HG02623 (cell line): Measurements from ENCODE around the gene TBCEL.
A peak's percentile ranks its signal among the peaks of the same experiment; 100 is the strongest.
"Not testable (repeated sequence)": the region's sequence is repeated elsewhere in the genome, so short reads cannot be mapped to it uniquely, and the experiment has no call there.

Experiments
- ATAC-seq: cut with Tn5 transposase; IDR thresholded peaks from one replicate; pipeline ENCODE4 v1.9.1; 2021; ENCODE audit warnings: moderate library complexity; ENCODE audit not compliant: unreplicated experiment

Gene TBCEL, protein sequence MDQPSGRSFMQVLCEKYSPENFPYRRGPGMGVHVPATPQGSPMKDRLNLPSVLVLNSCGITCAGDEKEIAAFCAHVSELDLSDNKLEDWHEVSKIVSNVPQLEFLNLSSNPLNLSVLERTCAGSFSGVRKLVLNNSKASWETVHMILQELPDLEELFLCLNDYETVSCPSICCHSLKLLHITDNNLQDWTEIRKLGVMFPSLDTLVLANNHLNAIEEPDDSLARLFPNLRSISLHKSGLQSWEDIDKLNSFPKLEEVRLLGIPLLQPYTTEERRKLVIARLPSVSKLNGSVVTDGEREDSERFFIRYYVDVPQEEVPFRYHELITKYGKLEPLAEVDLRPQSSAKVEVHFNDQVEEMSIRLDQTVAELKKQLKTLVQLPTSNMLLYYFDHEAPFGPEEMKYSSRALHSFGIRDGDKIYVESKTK

DNA sequence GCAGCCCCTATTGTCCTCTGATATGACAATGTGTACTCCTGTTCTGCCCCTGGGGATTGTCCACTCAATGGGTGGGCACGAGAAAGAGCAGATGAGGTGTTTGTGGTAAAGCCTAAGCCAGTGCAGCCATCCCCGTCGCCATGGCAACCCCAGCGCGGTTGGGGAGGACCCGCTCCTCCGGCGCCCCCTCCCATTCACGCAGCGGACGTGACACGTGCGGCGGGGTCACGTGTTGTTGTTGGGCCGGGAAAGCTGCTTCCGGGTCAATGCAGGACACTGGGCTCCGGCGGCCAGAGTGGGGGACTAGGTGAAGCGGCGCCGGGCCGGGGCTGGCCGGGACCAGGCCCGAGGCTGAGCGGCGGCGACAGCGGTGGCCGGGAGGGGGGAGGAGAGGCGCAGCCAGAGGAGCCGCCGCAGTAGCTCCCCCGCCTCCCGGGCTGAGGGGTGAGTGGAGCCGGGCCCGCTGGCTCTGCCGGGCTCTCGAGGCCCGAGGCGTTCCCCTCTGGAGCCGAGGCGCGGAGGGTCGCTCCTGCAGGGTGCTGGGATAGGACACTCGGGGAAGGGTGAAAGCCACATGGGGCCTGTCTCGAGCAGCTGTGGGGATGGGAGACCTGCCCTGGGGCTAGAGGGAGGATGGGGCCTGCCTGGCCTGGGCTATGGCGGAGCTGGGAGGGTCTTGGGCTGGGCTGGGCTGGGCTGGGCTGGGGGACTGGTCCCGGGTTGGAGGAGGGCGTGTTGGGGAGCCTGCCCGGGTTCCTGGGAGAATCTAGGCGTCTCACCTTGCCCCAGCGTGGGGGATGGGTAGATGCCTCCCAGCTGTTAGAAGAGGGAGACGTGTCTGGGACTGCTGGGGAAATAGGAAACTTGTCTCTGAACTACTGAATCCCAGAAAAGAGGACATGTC is at the start of gene TBCEL:
Gene TBCEL (plus strand): TSS at position 255 of the 904 bp plus-strand sequence. CDS start 21,589 bp downstream, outside the sequence.
- ATAC-seq = peak; percentile 94

DNA sequence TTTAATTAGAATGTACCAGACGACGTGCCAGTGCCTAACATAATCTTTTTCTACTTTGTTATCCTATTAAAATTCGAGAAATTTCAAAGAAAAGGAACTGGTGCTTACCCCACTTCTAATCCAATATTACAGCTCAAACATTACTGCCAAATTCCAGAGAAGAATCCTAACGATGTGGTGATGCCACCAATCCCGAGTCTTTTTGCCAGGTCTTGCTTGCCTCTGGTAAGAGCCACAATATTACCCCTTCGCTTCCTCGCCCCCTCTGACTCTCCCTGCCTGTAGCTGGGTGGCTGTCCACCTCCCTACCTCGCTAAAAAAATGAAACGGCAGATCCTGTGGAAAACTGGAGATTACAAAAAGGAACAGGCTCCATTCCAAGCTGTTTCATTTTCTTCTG is 49.4 kb upstream of the TBCEL start:
- no peak for ATAC-seq

DNA sequence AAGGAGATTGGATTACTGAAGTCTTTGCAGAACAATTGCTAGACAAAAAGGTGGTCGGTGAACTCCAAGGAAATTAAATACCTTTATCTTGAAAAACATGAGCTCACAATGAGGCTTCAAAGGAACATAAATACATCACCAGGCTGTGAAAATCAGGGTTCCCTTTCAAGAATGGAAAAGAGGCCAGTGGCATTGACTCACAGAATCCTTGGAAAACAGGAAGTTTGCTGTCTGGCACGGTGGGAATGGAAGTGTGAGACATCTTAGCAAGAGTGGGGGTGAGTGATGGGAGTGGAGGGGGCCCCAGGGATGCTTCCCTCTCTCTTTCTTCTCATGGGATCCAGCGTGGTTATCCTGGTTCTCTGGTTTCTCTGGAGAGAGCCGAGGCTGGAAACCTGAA is 48.9 kb upstream of the TBCEL start:
- ATAC-seq = no peak

DNA sequence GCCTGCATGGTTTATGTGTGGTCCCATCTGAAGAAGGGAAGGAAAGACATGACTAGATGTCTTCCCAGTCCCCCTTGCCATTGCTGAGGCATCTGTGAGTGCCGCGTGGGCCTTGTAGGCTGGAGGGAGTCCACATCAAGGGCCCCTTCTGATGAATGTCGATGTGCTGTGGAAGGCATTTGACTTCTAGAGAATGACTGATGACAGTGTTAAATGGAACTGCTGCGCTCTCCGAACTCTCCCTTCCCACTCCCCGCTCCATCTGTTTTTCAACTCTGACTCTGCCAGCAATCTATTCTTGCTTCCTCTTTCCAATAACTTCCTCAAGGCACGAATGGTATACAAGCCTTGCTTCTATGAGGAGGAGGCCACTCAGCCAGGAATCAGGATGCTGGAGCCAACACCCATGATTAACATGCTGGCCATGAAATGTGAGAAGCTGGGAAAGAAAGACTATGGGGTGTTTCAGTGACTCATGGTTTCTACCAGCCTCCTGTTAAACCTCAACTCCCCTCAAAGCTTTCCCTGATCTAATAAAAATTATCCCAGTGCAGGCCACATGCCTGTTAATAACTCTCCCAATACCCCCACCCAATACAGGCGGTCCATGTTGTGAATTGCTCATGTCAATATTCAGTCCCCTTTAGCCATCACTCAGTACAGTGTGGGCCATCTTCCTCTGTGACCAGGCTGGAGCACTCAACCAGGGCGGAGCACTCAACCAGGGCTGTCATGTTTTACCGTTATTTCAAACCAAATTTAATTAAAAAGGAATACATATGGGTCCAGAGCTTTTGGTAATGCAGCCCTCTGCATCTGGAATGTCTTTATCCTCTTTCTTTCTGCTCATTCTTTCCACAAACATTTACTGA is 46.4 kb upstream of the TBCEL start:
- no peak for ATAC-seq

DNA sequence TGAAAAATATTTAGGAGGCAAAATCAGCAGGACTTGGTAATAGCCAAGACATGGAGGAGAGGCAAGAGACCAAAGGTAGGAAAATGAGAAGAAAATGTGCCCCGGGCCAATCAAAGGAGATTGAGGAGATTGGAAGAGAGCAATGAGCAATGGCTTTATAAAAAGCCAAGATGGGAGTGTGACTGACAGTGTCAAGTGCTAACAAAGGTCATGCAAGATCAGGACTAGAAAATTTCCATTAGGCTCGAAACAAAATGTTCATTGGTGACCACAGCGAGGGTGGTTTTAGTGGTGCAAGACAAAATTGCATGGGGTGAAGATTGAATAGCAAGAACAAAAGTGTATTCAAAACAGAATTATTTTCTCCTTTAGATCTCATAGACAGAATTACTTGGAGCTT is 45.2 kb upstream of the TBCEL start:
- no peak for ATAC-seq

DNA sequence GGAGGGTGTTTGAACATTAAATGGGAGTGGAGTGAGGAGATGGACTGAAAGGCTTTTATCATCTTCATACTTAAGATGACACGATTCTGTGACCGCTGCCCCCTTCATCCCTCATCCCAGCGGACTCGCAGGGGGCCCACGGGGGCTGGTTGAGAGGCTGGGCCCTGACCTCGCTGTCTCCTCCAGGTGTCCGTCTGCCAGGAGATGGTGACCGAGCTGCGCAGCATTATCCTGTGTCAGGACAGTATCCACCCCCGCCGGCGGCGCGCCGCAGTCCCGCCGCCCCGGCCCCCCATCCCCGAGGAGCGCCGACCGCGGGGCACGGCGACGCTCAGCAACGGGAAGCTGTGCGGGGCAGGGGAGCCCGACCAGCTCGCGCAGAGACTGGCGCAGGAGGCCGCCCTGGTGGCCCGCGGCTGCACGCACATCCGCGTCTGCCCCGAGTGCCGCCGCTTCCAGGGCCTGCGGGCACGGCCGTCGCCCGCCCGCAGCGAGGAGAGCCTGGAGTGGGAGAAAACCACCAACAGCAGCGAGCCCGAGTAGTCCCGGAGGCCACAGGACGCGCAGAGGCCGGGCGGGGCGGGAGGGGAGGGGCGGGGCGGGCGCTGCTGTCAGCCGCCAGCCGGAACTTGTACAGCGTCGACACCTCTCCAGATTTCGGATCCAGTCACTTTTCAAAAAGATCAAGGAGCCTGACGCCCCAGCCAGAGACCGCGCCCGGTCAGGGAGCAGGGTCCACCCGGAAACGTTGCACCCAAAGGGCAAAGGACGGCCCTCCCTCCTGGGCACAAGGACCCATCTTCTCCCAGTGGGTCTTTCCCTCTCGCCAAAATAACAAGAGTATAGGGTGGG is 38.0 kb upstream of the TBCEL start:
- ATAC-seq = no peak

DNA sequence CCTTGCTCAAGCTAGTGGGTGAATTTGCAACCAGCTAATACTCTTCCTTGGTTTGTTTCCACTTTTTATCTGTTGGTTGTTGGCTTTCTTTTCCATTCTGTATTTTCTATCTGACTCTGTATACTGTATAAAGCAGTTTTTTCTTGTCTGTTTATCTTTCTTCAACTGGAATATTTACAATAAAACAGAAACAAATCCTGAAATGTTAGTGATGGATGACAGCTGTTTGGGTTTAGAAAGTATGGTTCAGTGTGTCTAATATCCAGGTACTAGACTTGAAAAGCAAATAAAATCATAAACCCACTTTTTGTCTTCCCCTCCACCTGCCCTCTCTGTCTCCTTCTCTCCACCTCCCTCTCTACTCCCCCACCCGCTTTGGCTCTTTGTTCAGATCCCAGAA is 35.3 kb upstream of the TBCEL start:
- ATAC-seq = no peak

DNA sequence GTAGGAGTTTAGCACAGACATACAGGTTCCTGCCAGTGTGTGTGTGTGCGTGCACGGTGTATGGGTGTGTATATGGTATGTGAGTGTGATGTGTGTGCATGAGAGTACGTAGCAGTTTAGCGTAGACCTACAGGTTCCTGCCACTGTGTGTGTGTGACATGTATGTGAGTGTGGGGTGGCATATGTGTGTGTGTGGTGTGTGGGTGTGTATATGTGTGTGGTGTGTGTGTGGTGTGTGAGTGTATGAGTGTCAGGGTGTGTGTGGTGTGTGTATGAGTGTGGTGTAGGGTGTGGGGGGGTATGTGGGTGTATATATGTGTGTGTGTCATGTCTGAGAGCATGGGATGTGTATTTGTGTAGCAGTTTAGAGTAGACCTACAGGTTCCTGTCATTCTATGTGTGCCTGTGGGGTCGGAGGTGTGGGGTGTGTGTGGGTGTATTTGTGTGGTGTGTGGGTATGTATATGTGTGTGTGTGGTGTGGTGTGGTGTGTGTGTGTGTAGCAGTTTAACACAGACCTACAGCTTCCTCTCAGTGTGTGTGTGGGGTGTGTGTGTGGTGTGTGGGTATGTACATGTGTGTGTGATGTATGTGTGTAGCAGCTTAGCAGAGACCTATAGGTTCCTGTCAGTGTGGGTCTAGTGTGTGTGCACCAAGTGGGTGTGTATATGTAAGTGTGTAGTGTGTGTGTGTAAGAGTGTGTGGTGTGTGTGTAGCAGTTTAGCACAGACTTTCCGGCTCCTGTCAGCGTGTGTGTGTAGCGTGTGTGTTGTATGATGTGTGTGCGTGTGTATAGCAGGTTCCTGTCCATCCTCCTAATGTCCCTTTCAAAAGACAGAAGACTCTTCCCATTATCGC is 31.8 kb upstream of the TBCEL start:
- no peak for ATAC-seq

DNA sequence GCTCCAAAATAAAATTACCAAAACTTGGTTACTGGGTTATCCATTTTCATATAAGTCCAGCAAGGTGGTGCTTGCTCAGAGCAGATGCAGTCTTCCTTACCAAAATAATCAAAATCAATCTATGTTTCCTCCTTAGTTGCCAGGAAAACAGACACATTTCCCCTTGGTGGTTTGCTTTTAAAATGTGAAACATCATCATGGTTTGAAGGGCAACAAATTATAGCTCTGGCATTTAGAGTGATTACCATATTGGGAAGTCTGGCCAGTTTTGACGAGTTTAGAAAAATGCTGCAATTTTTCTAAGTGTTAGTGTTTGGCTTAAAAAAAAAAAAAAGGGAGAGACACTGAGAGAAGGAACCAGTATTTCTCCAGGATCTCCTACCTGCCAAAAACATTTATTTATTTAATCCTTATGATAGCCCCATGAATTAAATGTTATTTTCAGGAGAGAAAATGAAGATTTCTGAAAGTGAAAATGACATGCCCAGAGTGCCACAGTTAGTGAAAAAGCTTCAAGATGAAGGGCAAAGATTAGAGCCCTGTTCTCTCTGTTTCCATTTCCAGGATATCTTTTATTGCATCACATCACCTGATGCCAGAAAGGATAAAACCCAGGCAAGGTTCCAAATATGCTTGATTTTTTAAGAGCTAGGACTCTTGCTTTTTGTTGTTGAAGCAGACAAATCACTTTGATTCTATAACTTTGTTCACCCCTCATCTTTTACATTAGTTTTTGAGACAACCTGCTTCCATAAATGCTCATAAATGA is 29.6 kb upstream of the TBCEL start:
- ATAC-seq = no peak

DNA sequence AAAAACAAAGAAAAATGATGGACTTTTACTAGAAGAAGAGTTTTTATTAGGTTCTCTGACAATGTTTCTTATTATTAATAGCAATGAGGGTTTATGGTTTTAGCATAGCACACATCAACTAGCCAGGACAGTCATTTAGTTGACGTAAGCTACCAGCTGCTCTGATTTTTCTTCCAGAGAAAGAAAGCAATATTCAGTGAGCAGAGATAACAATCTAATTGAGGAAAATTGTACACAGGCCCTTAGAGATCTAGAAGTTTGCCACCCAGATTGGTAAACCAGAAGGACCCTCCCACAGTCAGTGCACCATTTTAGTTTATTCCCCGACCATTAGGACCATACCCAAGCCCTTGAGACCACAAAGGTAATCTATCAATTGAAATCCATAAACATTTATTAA is 28.7 kb upstream of the TBCEL start:
- no peak for ATAC-seq

DNA sequence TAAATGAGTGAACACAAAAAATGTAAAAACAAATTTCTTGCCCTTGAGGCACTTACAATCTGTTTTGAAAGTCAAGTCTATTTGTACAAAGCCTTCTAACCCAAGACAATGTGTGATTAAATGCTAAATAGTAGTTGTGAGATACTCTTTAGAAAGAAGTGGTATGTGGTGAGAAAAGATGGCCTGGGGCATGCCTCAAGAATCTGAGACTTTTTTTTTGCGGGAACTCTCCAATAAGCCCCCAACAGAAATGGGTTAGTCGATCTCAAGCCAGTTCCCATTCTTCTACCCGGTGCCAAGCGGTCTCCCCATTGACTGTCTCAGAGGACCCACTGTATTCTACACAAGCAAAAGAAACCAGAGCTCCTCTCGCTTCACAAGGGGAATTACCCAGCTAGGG is 26.9 kb upstream of the TBCEL start:
- ATAC-seq = no peak

DNA sequence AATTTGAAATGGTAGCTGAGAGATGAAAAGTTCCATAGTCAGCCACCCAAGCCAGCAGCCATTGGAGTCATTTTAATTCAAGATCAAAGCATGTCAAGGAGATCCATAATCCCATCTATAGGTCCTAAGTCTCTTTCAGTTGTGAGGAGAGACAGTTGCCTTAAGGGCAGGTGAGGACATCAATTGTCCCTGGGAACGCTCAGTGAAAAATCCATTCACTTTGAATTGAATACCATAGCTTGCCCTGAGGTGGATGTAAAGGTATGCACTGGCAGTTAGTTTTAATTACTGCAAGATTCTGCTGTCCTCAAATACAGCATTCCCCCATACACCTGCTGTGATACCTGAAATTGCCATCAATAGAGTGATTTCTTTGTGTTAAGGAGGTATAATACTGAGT is 25.3 kb upstream of the TBCEL start:
- ATAC-seq = no peak

DNA sequence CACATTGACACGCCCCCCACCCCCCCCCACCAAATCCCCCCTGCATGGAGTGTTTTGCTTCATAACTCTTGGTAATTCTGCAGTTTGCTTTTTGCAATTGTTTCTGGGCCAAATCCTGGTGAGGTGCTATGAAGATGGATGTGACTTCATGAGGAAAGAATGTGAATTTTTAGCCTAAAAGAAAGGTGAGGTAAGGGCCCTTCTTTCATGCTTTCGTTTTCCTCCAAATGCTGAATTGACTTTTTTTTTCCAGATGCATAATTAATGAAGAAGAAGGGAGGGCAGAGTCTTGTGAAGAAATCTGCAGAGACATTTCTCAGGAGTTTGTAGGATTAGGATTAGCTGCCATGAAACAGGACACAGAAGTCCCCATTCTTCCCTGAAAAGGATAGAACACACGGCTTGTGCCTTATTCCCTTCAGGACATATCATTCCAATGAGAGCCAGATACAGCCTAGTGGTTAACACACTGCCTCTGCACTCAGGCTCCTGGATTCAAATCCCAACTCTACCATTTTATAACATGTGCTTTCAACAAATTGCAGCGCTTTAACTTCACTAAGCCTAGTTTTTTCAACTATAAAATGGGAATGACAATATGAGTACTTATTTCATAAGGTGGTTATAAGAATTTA is 19.6 kb upstream of the TBCEL start:
- no peak for ATAC-seq

DNA sequence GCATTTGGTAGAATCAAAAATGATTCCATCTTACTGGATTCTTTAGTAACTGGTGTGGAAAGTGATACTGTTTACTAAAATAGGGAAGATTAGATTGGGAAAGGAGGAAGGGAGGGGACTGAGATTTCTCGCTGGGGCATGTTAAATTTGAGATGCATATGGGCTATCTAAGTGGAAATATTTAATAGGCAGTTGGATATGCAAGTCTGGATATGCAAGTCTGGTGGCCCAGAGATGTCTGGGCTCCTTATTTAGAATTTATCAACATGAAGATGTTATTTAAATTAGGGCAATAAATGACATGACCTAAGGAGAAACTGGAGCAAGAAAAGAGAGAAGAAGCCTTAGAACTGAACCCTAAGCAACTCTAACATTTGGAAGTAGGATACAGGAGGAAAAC is 17.0 kb upstream of the TBCEL start:
- ATAC-seq = no peak

DNA sequence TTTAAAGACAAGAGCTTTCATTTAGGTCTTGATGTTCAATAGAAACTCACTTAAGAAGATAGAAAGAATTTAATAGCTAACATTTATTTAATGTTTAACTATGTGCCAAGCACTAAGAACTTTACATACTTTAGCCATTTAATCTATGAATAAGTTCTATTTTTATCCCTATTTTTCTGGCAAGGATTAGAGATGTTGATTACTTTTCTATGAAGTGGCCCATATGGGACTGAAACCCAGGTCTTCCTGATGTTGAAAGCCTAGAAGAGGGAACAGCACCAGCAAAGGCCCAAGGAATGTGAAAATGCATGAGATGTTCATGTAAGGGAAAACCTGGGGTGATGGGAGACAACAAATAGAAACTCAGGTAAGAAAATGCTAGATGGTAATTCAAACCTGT is 15.4 kb upstream of the TBCEL start:
- no peak for ATAC-seq

DNA sequence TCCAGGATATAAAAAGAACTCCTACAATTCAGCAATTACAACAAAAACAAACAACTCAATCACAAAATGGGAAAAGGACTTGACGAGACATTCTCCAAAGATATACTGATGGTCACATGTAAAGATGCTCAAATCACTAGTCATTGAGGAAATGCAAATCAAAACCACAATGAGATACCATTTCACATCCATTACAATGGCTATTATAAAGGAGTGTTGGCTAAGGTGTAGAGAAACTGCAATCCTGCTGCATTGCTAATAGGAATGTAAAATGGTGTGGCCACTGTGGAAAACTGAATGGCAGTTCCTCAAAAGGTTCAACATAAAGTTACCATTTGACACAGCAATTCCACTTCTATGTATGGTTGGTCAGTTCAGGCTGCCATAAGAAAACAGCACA is 11.8 kb upstream of the TBCEL start:
- no peak for ATAC-seq

DNA sequence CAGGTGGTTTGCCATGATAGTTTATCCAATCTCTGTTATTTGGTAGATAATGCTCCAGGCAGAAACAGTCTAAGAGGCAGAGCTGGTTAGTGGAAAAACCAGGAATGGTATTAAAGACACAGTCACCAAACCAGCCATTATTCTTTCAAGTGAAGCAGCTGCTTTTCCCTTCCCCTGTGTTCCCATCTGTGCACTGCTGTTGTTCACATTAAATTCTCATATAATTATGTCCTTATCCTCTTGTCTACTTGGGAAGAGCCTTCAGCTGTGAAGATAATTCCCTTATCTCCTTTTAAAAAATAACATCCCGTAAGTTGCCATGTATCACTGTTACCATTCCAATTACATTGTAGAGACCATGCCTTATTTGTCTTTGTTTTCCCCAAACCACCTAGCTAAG is 5.2 kb upstream of the TBCEL start:
- no peak for ATAC-seq

DNA sequence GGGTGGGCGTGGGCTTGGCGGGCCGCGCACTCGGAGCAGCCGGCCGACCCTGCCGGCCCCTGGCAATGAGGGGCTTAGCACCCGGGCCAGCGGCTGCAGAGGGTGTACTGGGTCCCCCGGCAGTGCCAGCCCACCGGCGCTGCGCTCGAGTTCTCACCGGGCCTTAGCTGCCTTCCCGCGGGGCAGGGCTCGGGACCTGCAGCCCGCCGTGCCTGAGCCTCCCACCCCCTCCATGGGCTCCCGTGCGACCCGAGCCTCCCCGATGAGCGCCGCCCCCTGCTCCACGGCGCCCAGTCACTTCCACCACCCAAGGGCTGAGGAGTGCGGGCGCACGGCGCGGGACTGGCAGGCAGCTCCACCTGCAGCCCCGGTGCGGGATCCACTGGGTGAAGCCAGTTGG is 2.2 kb upstream of the TBCEL start:
- ATAC-seq = not testable (repeated sequence)
